Activated CD8-positive, alpha-beta memory T cell treated with anti-CD3 and anti-CD28 coated beads, Interleukin-2, amount 50 U/mL, for 1 hour (primary cell): ENCODE measurements around the gene GDF9.

Source experiments
- DNase-seq: peaks from one replicate; pipeline ENCODE4 v3.0.0-alpha.2; 2020; ENCODE audit errors: extremely low read depth

Gene GDF9

GRCh38 chr5:132817011-132817410 is 49.3 kb downstream of the GDF9 start:
- DNase-seq, result no peak

- no peak for DNase-seq
Observed at GRCh38 chr5:132816554-132816953, 49.7 kb downstream of the GDF9 start.

GRCh38 chr5:132816083-132816482 is 50.2 kb downstream of the GDF9 start:
- DNase-seq, result no peak

- no peak for DNase-seq
Observed at GRCh38 chr5:132815454-132815853, 50.8 kb downstream of the GDF9 start.

- DNase-seq, result no peak
Observed at GRCh38 chr5:132814503-132815294, 51.6 kb downstream of the GDF9 start.

- no peak for DNase-seq
Observed at GRCh38 chr5:132813599-132814502, 52.4 kb downstream of the GDF9 start.

- DNase-seq, result no peak
Observed at GRCh38 chr5:132812781-132813598, 53.3 kb downstream of the GDF9 start, which contains the start of gene SOWAHA. TSS of gene SOWAHA (plus strand) at chr5:132813302. CDS start at chr5:132813622, 320 bp downstream.

- no peak for DNase-seq
Observed at GRCh38 chr5:132812123-132812765, 54.0 kb downstream of the GDF9 start.
